Measurements from ENCODE around the gene ARHGAP26.

The ARHGAP26 gene

GRCh38 chr5:142803428-142804125 is 33.4 kb downstream of the ARHGAP26 start:
- no peaks in the 10 kb centered on the region for H3K27me3 ChIP-seq (ENCODE audit: insufficient read depth, low read length)
- H3K27ac ChIP-seq (ENCODE audit: low read depth, low read length) = no peak overlapping the region
- no peaks in the 10 kb centered on the region for H3K36me3 ChIP-seq (ENCODE audit: insufficient read depth, low read length)
- peaks cover 4% of the 10 kb centered on the region for H3K4me1 ChIP-seq (ENCODE audit: control insufficient read depth, insufficient read depth, low read length, unreplicated experiment)
- H2AFZ ChIP-seq (ENCODE audit: low read length, unreplicated experiment) = no peak overlapping the region
- H3K4me3 ChIP-seq (ENCODE audit: low read depth, low read length) = no peak overlapping the region
- H3K79me2 ChIP-seq (ENCODE audit: control insufficient read depth, insufficient read depth, low read length, unreplicated experiment) = no peaks in the 10 kb centered on the region

- no peaks in the 10 kb centered on the region for H3K27me3 ChIP-seq (ENCODE audit: insufficient read depth, low read length)
- peaks cover 12% of the 10 kb centered on the region for H3K4me1 ChIP-seq (ENCODE audit: control insufficient read depth, insufficient read depth, low read length, unreplicated experiment)
- H3K79me2 ChIP-seq (ENCODE audit: control insufficient read depth, insufficient read depth, low read length, unreplicated experiment) = no peaks in the 10 kb centered on the region
- H3K27ac ChIP-seq (ENCODE audit: low read depth, low read length) = no peak overlapping the region
- no peak overlapping the region for H3K4me3 ChIP-seq (ENCODE audit: low read depth, low read length)
- no peak overlapping the region for H2AFZ ChIP-seq (ENCODE audit: low read length, unreplicated experiment)
- no peaks in the 10 kb centered on the region for H3K36me3 ChIP-seq (ENCODE audit: insufficient read depth, low read length)
Measured at GRCh38 chr5:142805339-142805738, 35.2 kb downstream of the ARHGAP26 start.

DNA sequence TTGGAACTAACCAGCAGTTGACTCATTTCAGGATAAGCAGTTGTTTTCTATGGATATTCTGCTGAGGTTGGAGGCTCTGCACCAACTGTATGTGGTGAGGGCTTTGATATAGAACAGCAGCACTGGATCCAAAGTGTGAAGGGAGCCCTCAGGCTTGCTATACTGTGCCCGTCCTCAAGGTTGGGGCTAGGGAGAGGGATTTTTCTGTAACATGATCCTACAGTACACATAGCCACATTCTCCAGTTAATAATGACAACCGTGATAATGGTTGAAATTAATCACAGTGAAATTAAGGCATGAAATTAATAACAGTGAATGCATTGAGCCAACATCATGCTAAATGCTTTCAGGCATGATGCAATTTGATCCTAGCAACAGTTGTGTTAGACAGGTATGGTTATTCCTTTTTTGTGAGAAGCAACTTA is 36.7 kb downstream of the ARHGAP26 start:
- no peak overlapping the region for H2AFZ ChIP-seq (ENCODE audit: low read length, unreplicated experiment)
- no peak overlapping the region for H3K27ac ChIP-seq (ENCODE audit: low read depth, low read length)
- H3K36me3 ChIP-seq (ENCODE audit: insufficient read depth, low read length) = no peaks in the 10 kb centered on the region
- no peaks in the 10 kb centered on the region for H3K79me2 ChIP-seq (ENCODE audit: control insufficient read depth, insufficient read depth, low read length, unreplicated experiment)
- H3K27me3 ChIP-seq (ENCODE audit: insufficient read depth, low read length) = no peaks in the 10 kb centered on the region
- no peak overlapping the region for H3K4me3 ChIP-seq (ENCODE audit: low read depth, low read length)
- peaks cover 18% of the 10 kb centered on the region for H3K4me1 ChIP-seq (ENCODE audit: control insufficient read depth, insufficient read depth, low read length, unreplicated experiment)

GRCh38 chr5:142807372-142807911 is 37.3 kb downstream of the ARHGAP26 start:
- no peaks in the 10 kb centered on the region for H3K79me2 ChIP-seq (ENCODE audit: control insufficient read depth, insufficient read depth, low read length, unreplicated experiment)
- H2AFZ ChIP-seq (ENCODE audit: low read length, unreplicated experiment) = no peak overlapping the region
- H3K36me3 ChIP-seq (ENCODE audit: insufficient read depth, low read length) = no peaks in the 10 kb centered on the region
- H3K27me3 ChIP-seq (ENCODE audit: insufficient read depth, low read length) = no peaks in the 10 kb centered on the region
- peaks cover 18% of the 10 kb centered on the region for H3K4me1 ChIP-seq (ENCODE audit: control insufficient read depth, insufficient read depth, low read length, unreplicated experiment)
- H3K4me3 ChIP-seq (ENCODE audit: low read depth, low read length) = no peak overlapping the region
- H3K27ac ChIP-seq (ENCODE audit: low read depth, low read length) = no peak overlapping the region

DNA sequence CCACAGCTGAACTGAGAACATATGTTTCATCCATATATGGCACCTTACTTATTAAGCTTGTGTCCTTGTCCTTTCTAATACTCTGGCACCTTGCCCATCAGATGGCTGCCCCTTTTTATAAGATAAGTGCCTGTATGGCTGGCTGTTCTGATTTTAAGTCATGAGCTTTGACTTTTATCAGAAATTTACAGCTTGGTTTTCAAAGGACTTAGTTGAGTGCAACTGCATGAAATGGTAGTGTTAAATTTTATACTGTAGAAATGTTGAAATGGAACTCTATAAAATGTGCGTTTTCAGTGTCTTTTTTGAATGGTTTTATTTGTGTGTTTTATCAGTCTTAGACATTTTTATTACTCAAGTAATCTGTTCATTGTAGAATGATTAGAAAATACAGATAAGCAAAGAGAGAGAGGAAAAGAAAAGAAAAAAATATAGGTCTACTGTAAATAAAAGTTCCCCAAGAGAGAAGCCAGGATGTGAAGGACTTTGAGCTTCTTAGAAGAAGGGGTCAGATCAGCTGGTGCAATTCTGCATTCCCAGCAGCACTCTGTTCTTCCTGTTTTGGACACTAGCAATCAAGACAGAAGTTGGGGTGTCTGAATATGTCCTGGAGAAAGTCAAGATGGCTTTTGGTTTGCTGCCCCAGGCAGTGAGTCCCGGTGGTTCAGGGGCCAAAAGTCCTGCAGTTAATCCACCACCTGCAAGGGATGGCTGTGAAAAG is 38.9 kb downstream of the ARHGAP26 start:
- Histone ChIP-seq H3K4me1 (ENCODE audit: control insufficient read depth, insufficient read depth, low read length, unreplicated experiment) (peaks cover 18% of the 10 kb centered on the region), H2AFZ (ENCODE audit: low read length, unreplicated experiment) (no peak overlapping the region), H3K27me3 (ENCODE audit: insufficient read depth, low read length) (no peaks in the 10 kb centered on the region), H3K27ac (ENCODE audit: low read depth, low read length) (no peak overlapping the region), H3K79me2 (ENCODE audit: control insufficient read depth, insufficient read depth, low read length, unreplicated experiment) (no peaks in the 10 kb centered on the region), H3K36me3 (ENCODE audit: insufficient read depth, low read length) (no peaks in the 10 kb centered on the region), H3K4me3 (ENCODE audit: low read depth, low read length) (no peak overlapping the region)

DNA sequence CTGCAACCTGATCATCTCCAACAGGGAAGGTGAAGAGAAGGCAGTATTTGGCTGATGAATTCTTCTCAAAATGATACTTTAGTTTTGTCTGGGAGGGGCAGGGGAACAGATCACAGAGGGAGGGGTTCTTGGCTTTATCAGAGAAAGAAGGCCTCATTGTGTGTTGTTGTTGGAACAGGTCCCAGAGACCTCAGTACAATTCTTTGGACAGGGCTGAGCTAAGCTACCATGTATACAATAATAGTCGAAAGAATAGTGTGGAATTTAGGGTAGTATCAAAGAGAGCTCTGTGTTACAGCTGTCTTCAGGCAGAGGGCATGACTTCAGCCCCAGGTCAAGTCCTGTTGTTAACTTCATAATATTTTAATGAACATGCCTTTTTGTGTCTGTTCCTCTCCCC is 39.9 kb downstream of the ARHGAP26 start:
- H3K79me2 ChIP-seq (ENCODE audit: control insufficient read depth, insufficient read depth, low read length, unreplicated experiment) = no peaks in the 10 kb centered on the region
- no peaks in the 10 kb centered on the region for H3K27me3 ChIP-seq (ENCODE audit: insufficient read depth, low read length)
- no peak overlapping the region for H3K4me3 ChIP-seq (ENCODE audit: low read depth, low read length)
- H3K27ac ChIP-seq (ENCODE audit: low read depth, low read length) = no peak overlapping the region
- no peaks in the 10 kb centered on the region for H3K36me3 ChIP-seq (ENCODE audit: insufficient read depth, low read length)
- no peak overlapping the region for H2AFZ ChIP-seq (ENCODE audit: low read length, unreplicated experiment)
- H3K4me1 ChIP-seq (ENCODE audit: control insufficient read depth, insufficient read depth, low read length, unreplicated experiment) = peaks cover 18% of the 10 kb centered on the region

- Histone ChIP-seq H3K27ac (ENCODE audit: low read depth, low read length) (no peak overlapping the region), H3K79me2 (ENCODE audit: control insufficient read depth, insufficient read depth, low read length, unreplicated experiment) (no peaks in the 10 kb centered on the region), H3K36me3 (ENCODE audit: insufficient read depth, low read length) (no peaks in the 10 kb centered on the region), H2AFZ (ENCODE audit: low read length, unreplicated experiment) (no peak overlapping the region), H3K4me1 (ENCODE audit: control insufficient read depth, insufficient read depth, low read length, unreplicated experiment) (peaks cover 18% of the 10 kb centered on the region), H3K27me3 (ENCODE audit: insufficient read depth, low read length) (no peaks in the 10 kb centered on the region), H3K4me3 (ENCODE audit: low read depth, low read length) (no peak overlapping the region)
Measured at GRCh38 chr5:142810743-142811290, 40.6 kb downstream of the ARHGAP26 start.

DNA sequence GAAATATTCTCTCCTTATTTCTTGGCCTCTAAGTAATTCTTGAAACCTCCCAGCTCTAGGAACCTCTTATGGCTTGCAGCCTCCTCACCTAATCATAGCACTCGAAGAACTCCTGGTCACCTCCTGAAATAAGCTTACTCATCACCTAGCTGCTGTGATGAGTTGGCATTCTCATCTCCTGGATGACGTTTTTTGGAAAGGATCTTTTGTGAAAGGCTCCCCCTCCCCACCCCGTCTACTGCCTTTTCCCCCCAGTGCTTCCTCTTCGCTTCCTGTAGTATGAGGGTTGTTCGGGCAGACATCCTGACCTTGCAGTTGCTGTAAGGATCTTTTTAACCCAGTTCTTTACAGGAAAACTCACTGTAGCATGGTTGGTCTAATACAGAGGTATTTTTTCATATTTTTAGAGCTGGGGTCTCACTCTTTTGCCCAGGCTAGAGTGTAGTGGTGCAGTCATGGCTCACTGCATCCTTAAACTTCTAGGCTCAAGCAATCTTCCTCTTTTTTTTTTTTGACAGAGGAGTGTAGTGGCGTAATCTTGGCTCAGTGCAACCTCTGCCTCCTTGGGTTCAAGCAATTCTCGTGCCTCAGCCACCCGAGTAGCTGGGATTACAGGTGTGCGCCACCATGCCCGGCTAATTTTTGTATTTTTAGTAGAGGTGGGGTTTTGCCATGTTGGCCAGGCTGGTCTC is 41.8 kb downstream of the ARHGAP26 start:
- Histone ChIP-seq H3K27me3 (ENCODE audit: insufficient read depth, low read length) (no peaks in the 10 kb centered on the region), H2AFZ (ENCODE audit: low read length, unreplicated experiment) (no peak overlapping the region), H3K79me2 (ENCODE audit: control insufficient read depth, insufficient read depth, low read length, unreplicated experiment) (no peaks in the 10 kb centered on the region), H3K36me3 (ENCODE audit: insufficient read depth, low read length) (no peaks in the 10 kb centered on the region), H3K4me1 (ENCODE audit: control insufficient read depth, insufficient read depth, low read length, unreplicated experiment) (peaks cover 30% of the 10 kb centered on the region), H3K27ac (ENCODE audit: low read depth, low read length) (no peak overlapping the region), H3K4me3 (ENCODE audit: low read depth, low read length) (no peak overlapping the region)

GRCh38 chr5:142813220-142813619 is 43.0 kb downstream of the ARHGAP26 start:
- Histone ChIP-seq H3K4me1 (ENCODE audit: control insufficient read depth, insufficient read depth, low read length, unreplicated experiment) (peaks cover 38% of the 10 kb centered on the region), H3K79me2 (ENCODE audit: control insufficient read depth, insufficient read depth, low read length, unreplicated experiment) (no peaks in the 10 kb centered on the region), H3K27ac (ENCODE audit: low read depth, low read length) (no peak overlapping the region), H3K27me3 (ENCODE audit: insufficient read depth, low read length) (no peaks in the 10 kb centered on the region), H3K36me3 (ENCODE audit: insufficient read depth, low read length) (no peaks in the 10 kb centered on the region), H2AFZ (ENCODE audit: low read length, unreplicated experiment) (no peak overlapping the region), H3K4me3 (ENCODE audit: low read depth, low read length) (no peak overlapping the region)

GRCh38 chr5:142814122-142814521 is 43.9 kb downstream of the ARHGAP26 start:
- Histone ChIP-seq H3K27ac (ENCODE audit: low read depth, low read length) (no peak overlapping the region), H3K36me3 (ENCODE audit: insufficient read depth, low read length) (no peaks in the 10 kb centered on the region), H2AFZ (ENCODE audit: low read length, unreplicated experiment) (no peak overlapping the region), H3K79me2 (ENCODE audit: control insufficient read depth, insufficient read depth, low read length, unreplicated experiment) (no peaks in the 10 kb centered on the region), H3K27me3 (ENCODE audit: insufficient read depth, low read length) (no peaks in the 10 kb centered on the region), H3K4me1 (ENCODE audit: control insufficient read depth, insufficient read depth, low read length, unreplicated experiment) (peaks cover 44% of the 10 kb centered on the region), H3K4me3 (ENCODE audit: low read depth, low read length) (no peak overlapping the region)
